ENCODE measurements around the gene ITGA3. TPM values are rescaled to one million over a fixed set of nuclear protein-coding genes. Genes with fewer than 3 reads are reported as not detected.

ITGA3 gene
- total RNA-seq: 207 and 266 TPM in 2 replicates

GRCh38 chr17:50055426-50056216 lies at the start of gene ITGA3:
ITGA3 (plus strand) TSS chr17:50056110; CDS start chr17:50056440, 330 bp downstream.
- TF ChIP-seq CTCF (IDR thresholded peaks at IDR 0.05; ENCODE audit: insufficient read depth, low read depth, low read length): peak; percentile 5
- DNase-seq (ENCODE audit: low read depth): peak; percentile 90
- H3K4me3 ChIP-seq (ENCODE audit: low read depth, low read length): peak within 1 kb of the TSS; percentile 79

DNA sequence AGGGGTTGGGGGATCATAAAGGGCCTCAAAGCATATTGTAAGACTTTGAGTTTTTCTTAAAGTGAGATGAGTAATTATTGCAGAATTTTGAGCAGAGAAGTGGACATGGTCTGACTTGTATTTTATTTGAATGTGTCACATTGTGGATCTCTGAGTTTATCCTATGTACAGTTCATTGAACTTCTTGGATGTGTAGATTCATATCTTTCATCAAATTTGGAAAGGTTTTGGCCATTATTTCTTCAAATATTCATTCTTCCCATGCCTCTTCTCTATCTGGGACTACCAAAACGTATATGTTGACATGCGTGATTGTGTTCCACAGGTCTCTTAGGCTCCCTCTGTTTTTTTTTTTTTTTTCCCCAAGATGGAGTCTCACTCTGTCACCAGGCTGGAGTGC lies 46.6 kb upstream of the ITGA3 start:
- no peak overlapping the region for H3K4me3 ChIP-seq (ENCODE audit: low read depth, low read length)
- no peak for DNase-seq (ENCODE audit: low read depth)
- TF ChIP-seq CTCF (IDR thresholded peaks at IDR 0.05; ENCODE audit: insufficient read depth, low read depth, low read length): no peak

GRCh38 chr17:50013079-50013478 lies 42.8 kb upstream of the ITGA3 start:
- no peak for DNase-seq (ENCODE audit: low read depth)
- no peak overlapping the region for H3K4me3 ChIP-seq (ENCODE audit: low read depth, low read length)
- no peak for TF ChIP-seq CTCF (IDR thresholded peaks at IDR 0.05; ENCODE audit: insufficient read depth, low read depth, low read length)

- no peak for DNase-seq (ENCODE audit: low read depth)
- no peak for TF ChIP-seq CTCF (IDR thresholded peaks at IDR 0.05; ENCODE audit: insufficient read depth, low read depth, low read length)
- H3K4me3 ChIP-seq (ENCODE audit: low read depth, low read length): no peak overlapping the region
Observed at GRCh38 chr17:50014471-50015088, 41.3 kb upstream of the ITGA3 start.

DNA sequence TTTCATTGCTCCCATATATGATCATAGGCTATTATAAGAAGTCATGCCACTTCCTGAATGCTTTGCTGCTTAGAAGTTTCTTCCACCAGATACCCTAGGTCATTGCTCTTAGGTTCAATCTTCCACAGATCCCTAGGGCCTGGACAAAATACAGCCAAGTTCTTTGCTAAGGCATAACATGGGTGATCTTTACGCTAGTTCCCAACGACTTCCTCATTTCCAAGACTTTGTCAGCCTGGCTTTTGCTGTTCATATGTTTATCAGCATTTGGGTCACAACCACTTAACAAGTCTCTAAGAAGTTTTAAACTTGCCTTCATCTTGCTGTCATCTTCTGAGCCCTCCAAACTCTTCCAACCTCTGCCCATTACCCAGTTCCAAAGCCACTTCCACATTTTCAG lies 40.8 kb upstream of the ITGA3 start:
- no peak for TF ChIP-seq CTCF (IDR thresholded peaks at IDR 0.05; ENCODE audit: insufficient read depth, low read depth, low read length)
- no peak overlapping the region for H3K4me3 ChIP-seq (ENCODE audit: low read depth, low read length)
- DNase-seq (ENCODE audit: low read depth): no peak

- DNase-seq (ENCODE audit: low read depth): no peak
- H3K4me3 ChIP-seq (ENCODE audit: low read depth, low read length): no peak overlapping the region
- no peak for TF ChIP-seq CTCF (IDR thresholded peaks at IDR 0.05; ENCODE audit: insufficient read depth, low read depth, low read length)
Observed at GRCh38 chr17:50018909-50019308, 37.0 kb upstream of the ITGA3 start.
